HS-5 (cell line): ENCODE data around the gene CAPRIN1.

Experiments
- DNase-seq: peaks from one replicate; pipeline ENCODE4 v3.0.0-alpha.2; 2012; ENCODE audit warnings: low read depth

Gene CAPRIN1

DNA sequence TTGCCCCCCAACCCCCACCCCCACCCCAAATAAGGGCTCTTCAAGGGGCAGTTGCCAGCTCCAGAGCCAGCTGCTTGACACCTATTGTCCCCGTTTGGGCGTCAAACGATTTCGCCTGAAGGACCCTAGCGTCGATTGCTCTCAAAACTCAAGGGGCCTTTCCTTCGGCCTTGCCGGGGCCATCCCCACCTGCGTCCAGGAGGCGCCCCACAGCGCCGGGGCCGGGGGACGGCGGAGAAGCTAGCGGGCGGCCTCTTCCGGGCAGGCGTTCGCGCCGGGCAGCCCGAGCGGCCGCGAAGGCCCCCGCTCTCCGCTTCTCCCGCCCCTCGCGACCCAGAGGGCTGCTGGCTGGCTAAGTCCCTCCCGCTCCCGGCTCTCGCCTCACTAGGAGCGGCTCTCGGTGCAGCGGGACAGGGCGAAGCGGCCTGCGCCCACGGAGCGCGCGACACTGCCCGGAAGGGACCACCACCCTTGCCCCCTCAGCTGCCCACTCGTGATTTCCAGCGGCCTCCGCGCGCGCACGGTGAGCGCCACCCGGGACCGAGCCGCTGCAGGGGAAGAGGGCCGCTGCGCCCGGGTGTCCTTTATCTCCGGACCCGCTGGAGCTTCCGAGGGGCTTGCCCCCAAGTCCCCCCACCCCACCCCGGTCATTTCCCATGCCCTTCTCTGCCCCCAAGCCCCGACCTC is at the start of gene CAPRIN1:
Gene CAPRIN1, plus strand, starts transcription at position 383 of the 687 bp plus-strand sequence. CDS start 690 bp downstream, outside the sequence.
- no peak for DNase-seq

- DNase-seq = no peak
Observed at GRCh38 chr11:34002420-34002819, 49.1 kb upstream of the CAPRIN1 start.

GRCh38 chr11:34004236-34004635 is 47.3 kb upstream of the CAPRIN1 start:
- DNase-seq = no peak

- DNase-seq = no peak
Observed at GRCh38 chr11:34006876-34007275, 44.7 kb upstream of the CAPRIN1 start.

DNA sequence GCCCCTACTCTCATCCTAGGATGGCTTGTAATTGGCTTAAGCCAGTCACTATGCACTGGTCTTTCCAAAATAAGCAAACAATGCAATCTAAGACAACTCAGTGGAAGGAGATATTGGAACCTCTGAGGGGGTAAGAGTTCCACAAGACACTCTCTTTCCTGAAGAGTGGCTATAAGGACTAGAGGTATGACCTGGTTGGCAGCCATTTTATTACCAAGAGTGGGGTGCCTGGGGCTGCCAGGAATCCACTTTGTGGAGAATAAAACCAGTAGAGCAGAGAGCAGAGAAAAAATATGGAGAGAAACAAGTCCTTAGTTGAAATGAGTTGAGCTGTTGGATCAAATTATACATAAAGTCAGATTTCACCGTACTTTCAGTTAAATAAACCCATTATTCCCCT is 38.8 kb upstream of the CAPRIN1 start:
- no peak for DNase-seq

GRCh38 chr11:34013898-34014571 is 37.5 kb upstream of the CAPRIN1 start:
- no peak for DNase-seq

DNA sequence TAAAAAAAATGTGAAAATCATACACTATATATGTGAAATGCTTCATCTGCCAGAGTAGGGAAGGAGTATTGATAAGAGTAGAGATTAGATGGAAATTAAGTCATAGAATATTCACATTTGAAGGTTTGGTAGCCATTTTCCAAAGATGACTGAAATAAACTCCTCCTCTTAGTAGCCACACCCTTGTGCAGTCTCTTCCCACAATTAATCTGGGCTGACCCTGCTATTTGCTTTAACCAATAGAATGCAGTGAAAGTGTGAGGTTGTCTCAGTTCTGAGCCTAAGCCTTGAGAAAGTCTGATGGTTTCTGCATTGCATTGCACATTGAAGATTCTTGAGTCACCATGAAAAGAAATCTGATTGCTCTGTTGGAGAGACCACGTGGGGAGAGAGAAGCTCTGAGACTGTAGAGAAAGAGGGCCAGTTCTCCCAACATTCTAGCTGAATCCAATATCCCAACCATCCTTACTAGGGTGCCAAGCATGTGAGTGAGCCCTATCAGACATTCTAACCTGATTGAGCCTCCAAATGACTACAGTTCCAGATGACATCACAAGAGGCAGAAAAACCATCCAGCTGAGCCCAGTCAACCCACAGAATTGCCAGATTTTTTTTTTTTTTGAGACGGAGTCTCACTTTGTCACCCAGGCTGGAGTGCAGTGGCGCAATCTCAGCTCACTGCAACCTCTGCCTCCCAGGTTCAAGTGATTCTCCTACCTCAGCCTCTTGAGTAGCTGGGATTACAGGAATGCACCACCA is 29.4 kb upstream of the CAPRIN1 start:
- DNase-seq = no peak

DNA sequence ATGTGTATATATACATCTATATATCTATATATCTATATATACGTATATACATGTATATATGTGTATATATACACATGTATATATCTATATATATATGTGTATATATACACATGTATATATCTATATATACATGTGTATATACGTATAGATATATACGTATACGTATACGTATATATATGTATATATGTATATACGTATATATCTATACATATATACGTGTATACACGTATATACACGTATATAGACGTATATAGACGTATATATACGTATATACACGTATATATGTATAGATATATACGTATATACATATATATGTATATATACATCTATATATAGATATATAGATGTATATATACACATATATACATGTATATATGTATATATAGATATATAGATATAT is 25.1 kb upstream of the CAPRIN1 start:
- DNase-seq = no peak

DNA sequence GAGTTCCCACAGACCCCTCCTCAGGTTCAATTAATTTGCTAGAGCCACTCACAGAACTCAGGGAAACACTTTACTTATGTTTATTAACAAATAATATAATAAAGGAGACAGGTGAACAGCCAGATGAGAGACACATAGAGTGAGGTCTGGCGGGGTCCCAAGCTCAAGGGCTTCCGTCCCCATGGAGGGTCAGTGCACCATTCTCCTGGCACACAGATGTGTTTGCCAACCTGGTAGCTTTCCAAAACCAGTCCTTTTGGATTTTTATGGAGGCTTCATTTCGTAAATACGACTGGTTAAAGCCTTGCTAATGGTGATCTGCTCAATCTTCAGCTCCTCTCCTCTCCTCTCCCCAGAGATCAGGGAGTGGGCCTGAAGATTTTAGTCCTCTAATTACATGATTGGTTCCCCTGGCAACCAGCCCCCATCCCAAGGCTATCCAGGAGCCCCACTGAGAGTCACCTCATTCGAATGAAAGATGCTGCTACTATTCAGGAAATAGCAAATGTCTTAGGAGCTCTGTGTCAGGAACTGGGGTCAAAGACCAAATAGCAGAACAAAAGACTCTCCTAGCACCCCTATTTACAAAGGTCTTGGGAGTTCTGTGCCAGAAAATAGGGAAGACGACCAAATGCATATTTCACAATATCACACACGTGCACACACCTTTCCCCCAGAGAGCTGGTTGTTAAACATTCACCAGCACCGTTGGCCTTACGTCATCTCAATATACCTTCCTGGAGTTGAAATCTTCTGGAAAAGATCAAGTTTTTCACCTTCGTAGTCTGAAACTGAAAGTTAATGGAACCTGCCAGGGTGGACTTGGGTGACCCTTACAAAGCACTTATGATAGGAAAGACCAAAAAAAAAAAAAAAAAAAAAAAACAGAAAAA is 23.8 kb upstream of the CAPRIN1 start:
- no peak for DNase-seq

GRCh38 chr11:34028425-34028824 is 23.1 kb upstream of the CAPRIN1 start:
- DNase-seq = no peak

DNA sequence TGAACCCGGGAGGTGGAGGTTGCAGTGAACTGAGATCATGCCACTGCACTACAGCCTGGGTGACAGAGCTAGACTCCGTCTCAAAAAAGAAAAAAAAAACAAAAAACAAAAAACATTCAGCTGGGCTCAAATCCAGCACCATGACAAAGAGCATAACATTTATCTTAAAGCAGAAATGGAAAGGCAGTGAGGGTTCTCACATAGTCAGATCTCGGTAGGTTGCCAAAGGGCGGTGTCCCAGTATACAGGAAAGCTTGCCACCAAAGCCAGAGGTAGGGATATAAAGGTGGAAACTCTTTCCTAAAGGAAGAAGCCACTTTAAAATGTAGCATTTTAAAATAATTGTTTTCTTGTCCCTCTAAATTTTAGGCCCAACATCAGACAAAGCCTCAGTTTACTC is 22.4 kb upstream of the CAPRIN1 start:
- DNase-seq = no peak

GRCh38 chr11:34030382-34030781 is 21.1 kb upstream of the CAPRIN1 start:
- DNase-seq = no peak

- no peak for DNase-seq
Observed at GRCh38 chr11:34033399-34033798, 18.1 kb upstream of the CAPRIN1 start.

DNA sequence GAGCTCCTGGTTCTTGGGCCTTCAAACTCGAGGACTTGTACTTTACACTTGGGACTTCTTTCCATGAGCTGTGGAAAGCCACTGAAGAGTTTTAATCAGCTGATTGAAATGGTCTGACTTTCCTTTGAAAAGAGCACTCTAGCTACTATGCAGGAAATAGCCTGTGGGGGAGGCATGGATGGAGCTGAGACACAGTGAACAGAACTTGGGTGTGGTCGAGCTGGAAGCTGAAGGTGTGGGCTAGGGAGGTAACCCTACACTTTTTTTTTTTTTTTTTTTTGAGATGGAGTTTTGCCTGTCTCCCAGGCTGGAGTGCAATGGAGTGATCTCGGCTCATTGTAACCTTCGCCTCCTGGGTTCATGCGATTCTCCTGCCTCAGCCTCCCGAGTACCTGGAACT is 17.5 kb upstream of the CAPRIN1 start:
- no peak for DNase-seq

- DNase-seq = no peak
Observed at GRCh38 chr11:34036456-34036855, 15.1 kb upstream of the CAPRIN1 start.

- DNase-seq = no peak
Observed at GRCh38 chr11:34037016-34037415, 14.5 kb upstream of the CAPRIN1 start.

- DNase-seq = no peak
Observed at GRCh38 chr11:34040571-34040970, 11.0 kb upstream of the CAPRIN1 start.

GRCh38 chr11:34044664-34045485 is 6.7 kb upstream of the CAPRIN1 start:
- DNase-seq = no peak

DNA sequence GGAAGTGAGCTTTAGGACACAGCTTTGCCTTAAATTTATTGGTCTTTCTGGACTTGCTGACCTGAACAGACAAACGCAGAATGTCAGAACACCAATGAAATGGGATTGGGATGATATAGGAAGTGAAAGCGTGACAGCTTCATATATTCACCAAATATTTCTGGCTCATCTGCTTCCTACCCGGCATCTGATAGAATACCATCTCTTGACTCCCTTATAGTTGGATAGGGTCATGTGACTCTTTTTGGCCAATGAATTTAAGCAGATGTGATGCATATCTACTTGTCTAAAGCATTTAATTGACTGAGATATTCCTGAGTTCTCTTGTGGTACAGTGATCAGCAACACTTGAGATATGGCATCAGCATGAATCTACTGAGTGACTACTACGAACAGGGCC is 2.5 kb upstream of the CAPRIN1 start:
- DNase-seq = no peak

- DNase-seq = no peak
Observed at GRCh38 chr11:34050581-34051348, 766 bp upstream of the CAPRIN1 start.
